ENCODE results near the gene ANKZF1.
A peak's percentile ranks its signal among the peaks of the same experiment; 100 is the strongest.
"Not testable (repeated sequence)": the region's sequence is repeated elsewhere in the genome, so short reads cannot be mapped to it uniquely, and the experiment has no call there.

ANKZF1 gene

GRCh38 chr2:219230059-219230540 lies 494 bp downstream of the ANKZF1 start:
- DNase-seq = no peak

DNA sequence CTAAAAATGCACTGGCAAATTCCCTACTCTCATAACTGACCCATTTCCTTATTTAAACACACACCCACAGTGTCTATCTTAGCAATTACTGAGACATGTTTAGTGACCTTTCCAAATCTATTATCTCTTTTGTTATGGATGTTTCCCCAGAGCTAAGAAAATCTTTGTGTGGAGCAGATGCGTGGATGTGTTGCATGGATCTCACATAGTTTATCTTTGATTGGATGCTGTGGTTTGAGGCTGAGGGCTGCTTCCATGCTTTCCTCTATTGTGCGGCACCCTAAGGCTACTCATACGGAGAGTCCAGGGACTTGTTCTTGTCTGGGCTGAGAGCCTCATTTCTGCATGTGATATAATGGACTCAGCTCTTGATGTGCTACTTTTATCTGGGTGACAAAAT lies 4.7 kb downstream of the ANKZF1 start:
- DNase-seq = no peak

- peak; percentile 47 for DNase-seq
These were observed 13.7 kb downstream of the ANKZF1 start for GRCh38 chr2:219243291-219243761.

DNA sequence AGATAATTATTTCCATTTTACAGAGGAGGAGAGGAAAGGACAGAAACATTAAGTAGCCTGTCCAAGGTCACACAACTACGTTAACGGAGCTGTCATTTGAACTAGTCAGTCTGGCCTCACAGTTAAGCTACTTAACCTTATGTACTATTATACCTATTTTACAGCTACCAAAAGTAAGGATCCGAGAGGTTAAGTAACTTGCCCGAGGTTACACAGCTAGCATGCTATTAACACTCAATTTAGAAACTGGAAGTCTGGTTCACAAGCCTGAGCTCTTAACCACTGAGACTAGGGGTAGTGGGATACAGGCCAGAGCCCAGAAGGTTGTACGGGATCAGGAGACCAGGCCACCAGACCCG lies 15.2 kb downstream of the ANKZF1 start:
- DNase-seq = no peak

DNA sequence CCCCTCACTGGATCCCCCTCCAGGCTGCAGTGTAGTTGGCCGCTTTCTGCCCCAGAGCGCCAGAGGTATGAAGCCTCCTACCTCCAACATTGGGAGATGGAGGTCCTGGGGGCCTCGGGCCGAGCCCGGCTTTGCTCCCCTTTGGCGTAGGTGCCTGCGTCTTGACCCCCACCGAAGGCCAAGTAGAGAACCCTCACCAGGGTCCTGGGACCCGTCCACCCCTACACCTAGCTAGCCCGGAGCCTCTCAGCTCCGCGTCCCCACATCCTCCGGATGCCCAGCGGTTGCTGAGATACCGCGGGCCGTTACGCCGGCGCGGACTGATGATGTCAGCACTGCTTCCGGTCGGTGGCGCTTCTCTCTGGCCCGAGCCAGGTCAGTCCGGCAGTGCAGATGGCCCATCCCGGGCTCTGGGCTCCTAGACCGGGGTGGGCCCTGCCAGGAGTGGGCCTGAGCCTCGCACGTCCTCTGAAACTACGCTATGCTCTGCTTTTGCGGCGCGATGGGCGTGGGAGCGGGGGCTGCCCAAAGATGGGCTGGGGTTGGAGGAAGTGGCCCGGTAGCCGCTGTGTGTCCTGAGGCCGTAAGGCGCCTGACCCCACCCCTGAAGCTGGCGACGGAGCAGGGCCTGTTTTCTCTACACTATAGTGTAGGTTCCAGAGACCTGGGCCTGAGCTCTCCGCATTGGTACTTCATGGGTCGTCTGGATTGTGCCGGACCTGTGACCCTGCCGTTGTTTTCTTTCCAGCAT lies 15.7 kb downstream of the ANKZF1 start, which contains the start of the genes GLB1L and STK16:
Gene GLB1L (minus strand): TSS at position 297 of the 751 bp plus-strand sequence. CDS start 1,871 bp downstream, outside the sequence.
Gene STK16 (plus strand): TSS at position 332 of the 751 bp plus-strand sequence. CDS start 521 bp downstream, outside the sequence.
- DNase-seq = peak; percentile 87

DNA sequence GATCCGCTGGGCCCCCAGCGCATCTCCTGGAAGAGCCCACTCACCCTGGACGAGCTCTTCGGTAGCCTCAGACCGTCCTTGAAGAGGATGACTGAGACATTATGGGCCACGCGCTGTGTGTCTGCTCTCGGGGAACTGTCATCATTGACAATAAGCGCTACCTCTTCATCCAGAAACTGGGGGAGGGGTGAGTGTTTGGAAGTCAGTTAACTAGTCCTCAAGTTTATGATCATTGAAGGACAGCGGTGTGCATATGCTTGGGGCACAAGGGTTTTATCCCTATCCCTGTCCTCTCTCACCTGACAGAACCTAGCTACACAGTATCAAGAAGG lies 16.3 kb downstream of the ANKZF1 start:
- DNase-seq = no peak

- DNase-seq = no peak
These were observed 17.0 kb downstream of the ANKZF1 start for GRCh38 chr2:219246559-219246958.

DNA sequence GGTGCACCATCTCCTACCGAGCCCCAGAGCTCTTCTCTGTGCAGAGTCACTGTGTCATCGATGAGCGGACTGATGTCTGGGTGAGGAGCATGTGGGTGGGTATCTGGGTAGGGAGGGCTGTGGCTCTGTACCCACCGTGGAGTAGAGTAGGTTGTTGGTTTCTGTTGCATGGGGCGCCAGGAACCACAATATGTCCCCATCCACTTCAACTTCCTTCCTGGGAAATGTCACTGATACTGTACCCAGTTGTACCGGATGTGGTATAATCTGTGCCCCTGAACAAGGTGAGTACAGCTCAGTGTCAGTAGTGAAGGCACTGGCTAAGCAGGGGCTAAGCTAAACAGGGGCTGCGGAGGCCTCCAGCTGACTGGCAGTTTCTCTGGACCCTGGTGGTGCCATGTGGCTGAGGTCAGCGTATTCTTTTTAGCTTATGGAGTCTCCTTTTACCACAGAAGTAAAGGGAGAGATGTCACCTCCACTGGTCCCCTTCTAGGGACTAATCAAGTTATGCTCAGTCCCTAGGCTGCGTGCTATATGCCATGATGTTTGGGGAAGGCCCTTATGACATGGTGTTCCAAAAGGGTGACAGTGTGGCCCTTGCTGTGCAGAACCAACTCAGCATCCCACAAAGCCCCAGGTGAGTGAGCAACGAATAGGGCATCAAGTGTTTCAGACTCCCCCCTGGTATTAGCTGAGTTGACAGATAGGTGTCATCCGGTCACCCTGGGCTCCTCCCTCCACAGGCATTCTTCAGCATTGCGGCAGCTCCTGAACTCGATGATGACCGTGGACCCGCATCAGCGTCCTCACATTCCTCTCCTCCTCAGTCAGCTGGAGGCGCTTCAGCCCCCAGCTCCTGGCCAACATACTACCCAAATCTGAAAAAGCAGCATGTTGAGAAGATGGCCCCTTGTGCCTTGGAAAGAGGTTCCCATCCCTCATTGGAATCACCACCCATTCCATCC lies 18.4 kb downstream of the ANKZF1 start:
- DNase-seq = peak; percentile 66

GRCh38 chr2:219248845-219249202 lies 19.2 kb downstream of the ANKZF1 start:
- no peak for DNase-seq

- DNase-seq = peak; percentile 70
These were observed 19.8 kb downstream of the ANKZF1 start for GRCh38 chr2:219249203-219249980.

- DNase-seq = no peak
These were observed 20.6 kb downstream of the ANKZF1 start for GRCh38 chr2:219250049-219250781.

GRCh38 chr2:219251656-219252055 lies 22.1 kb downstream of the ANKZF1 start:
- DNase-seq = no peak

DNA sequence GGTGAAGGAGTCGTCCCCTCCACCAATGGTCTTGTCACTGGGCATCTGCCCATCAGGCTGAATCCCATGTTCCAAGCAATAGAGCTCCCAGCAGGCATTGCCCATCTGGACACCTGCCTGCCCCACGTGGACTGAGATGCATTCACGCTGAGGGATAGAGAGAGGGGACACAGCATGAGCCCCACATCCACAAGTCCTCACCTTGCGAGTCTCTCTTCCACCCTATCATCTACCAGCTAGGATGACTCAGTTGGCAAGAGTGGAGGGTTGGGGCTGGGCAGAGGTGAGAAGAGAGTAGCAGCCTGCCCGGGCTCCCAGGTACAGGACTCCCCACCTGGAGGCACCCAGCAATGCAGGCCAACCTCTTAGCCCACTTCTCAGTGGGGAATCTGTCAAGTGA lies 22.5 kb downstream of the ANKZF1 start:
- no peak for DNase-seq

GRCh38 chr2:219252570-219252899 lies 22.9 kb downstream of the ANKZF1 start:
- DNase-seq = no peak

DNA sequence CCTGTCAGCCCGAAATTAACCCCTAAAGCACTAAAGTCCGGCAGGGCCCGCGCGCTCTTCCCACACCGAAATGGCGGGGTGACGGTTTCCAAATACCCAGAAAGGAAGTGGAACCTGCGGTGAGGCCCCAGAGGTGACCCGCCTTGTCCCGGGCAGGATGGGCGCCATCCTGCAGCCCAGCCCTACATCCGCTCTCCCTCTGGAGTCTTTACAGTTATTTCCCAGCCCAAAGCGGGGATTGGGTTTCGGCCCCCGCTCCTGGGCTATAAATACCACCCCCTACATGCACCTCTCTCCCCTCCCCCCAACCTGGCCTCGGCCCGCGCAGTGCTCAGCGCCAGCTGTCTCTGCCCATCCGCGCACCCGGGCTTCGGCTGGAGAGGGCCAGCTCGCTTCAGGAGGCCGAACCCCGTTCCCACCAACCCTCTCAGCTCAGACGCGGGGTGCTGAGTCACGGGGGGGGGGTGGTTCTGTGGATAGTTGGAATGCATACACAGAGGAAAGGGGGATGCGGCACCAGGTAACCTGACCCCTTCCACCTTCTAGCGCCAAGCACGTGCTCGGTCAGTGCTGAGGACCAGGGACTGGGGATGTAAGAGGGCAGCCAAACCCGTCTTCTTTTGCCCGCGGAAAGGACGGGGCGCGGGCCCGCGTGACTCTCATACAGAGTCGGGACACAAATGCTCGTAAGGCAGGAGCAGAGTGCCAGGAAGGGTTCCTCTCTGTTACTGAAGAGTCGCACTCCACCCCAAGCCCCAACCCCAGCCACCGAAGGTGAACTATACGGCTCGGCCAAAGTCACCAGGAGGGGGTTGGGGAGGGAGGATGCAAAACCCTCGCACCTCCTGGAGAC lies 23.5 kb downstream of the ANKZF1 start, which contains the start of gene TUBA4B:
Gene TUBA4B (plus strand): TSS at position 344 of the 853 bp plus-strand sequence. CDS start 165 bp downstream, at position 509.
- peak; percentile 48 for DNase-seq

DNA sequence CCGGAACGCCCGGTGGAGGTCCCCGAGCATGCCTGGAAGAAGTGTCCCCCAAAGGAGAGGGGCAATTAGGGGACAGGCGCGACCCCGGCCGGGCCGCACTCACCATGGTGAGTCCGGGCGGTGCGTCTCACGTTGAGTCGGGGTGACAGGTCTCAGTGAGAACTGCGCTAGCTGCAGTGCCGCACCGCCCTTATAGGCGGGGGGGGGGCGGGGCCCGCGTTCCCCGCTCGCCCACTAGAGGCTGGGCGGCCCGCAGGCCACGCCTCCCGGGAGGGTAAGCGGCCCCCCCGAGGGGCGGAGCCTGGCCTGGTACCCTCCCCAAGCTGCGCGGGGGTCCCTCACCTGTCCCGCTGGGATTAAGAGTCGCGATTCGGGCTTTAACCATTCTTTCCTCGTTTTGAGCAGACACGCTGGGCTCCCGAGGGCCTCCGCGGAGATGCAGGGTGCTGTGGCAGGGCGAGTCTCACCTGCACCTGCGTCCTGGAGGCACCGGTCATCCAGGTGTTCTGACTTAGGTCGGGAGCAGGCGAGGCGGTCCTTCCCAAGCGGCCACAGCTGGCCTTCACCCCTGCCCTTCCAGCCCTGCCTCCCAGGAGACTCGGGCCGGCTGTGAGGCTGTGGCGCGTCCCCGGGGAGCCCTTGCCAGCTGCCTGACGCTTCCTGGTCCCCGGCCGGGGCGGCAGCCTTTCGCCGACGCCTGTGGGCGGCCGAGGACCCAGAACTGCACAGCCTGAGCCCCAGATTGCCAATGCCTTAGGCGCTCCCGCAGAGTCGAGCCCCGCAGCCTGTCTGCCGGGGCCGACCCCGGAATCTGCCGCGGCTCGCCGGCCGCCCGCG lies 24.4 kb downstream of the ANKZF1 start, which contains the start of gene TUBA4A:
Gene TUBA4A (minus strand): TSS at position 166 of the 837 bp plus-strand sequence. CDS start 60 bp downstream, at position 106.
- DNase-seq = peak; percentile 92

DNA sequence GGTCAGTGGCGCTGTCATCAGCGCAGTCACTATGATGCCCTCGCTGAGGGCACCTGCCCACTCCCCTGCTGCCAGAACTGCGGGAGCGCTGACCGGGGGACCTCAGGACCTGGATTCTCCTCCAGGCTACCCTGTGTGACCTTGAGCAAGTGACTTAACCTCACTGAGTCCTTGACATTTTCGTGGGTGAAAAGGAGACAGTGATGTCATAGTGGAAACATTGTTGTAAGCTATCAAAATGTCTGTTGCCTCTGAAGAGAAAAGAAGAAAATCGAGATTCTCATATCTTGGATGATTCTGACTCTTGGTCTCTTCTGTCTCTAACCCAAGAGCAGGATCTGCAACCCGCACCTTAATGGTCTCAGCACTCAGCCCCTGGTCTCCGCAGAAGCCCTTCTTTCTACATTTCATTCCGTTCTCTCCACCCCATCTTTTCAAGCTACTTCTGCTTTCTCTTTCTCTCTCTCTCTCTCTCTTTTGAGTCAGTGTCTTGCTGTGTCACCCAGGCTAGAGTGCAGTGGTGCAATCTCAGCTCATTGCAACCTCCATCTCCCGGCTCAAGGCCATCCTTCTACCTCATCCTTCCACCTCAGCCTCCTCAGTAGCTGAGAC lies 25.1 kb downstream of the ANKZF1 start:
- DNase-seq = peak; percentile 65

DNA sequence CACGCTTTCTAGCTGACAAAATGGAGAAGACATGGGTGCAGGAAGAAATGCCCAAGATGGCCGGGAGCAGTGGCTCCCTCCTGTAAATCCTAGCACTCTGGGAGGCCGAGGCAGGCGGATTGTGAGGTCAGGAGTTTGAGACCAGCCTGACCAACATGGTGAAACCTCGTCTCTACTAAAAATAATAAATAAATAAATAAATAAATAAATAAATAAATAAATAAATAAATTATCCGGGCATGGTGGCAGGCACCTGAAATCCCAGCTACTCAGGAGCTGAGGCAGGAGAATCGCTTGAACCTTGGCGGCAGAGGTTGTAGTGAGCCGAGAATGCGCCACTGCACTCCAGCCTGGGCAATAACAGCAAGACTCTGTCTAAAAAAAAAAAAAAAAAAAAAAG lies 29.3 kb downstream of the ANKZF1 start:
- not testable (repeated sequence) for DNase-seq

Data from CD4-positive, alpha-beta T cell treated with Interleukin-15 for 1 hour (primary cell).